ENCODE measurements around the gene ISG20L2.

The ISG20L2 gene

GRCh38 chr1:156677616-156678596 lies 50.7 kb downstream of the ISG20L2 start:
- TF ChIP-seq CTCF (IDR thresholded peaks at IDR 0.05; ENCODE audit: insufficient read depth, low read depth, low read length, missing control alignments), result peak; percentile 91
- no peak overlapping the region for H3K4me3 ChIP-seq (ENCODE audit: low read length)
- peak; percentile 68 for DNase-seq (ENCODE audit: low read depth)

GRCh38 chr1:156676820-156677615 lies 51.5 kb downstream of the ISG20L2 start, which contains the start of gene NES:
Gene NES (minus strand): TSS chr1:156677407. CDS start chr1:156677264, 143 bp downstream.
- no peak for TF ChIP-seq CTCF (IDR thresholded peaks at IDR 0.05; ENCODE audit: insufficient read depth, low read depth, low read length, missing control alignments)
- H3K4me3 ChIP-seq (ENCODE audit: low read length), result no peak within 1 kb of the TSS
- no peak for DNase-seq (ENCODE audit: low read depth)

- TF ChIP-seq CTCF (IDR thresholded peaks at IDR 0.05; ENCODE audit: insufficient read depth, low read depth, low read length, missing control alignments), result no peak
- DNase-seq (ENCODE audit: low read depth), result no peak
- H3K4me3 ChIP-seq (ENCODE audit: low read length), result no peak overlapping the region
Measured at GRCh38 chr1:156676114-156676819, 52.3 kb downstream of the ISG20L2 start.

GRCh38 chr1:156675210-156676113 lies 53.1 kb downstream of the ISG20L2 start:
- no peak overlapping the region for H3K4me3 ChIP-seq (ENCODE audit: low read length)
- no peak for TF ChIP-seq CTCF (IDR thresholded peaks at IDR 0.05; ENCODE audit: insufficient read depth, low read depth, low read length, missing control alignments)
- no peak for DNase-seq (ENCODE audit: low read depth)

- H3K4me3 ChIP-seq (ENCODE audit: low read length), result no peak overlapping the region
- TF ChIP-seq CTCF (IDR thresholded peaks at IDR 0.05; ENCODE audit: insufficient read depth, low read depth, low read length, missing control alignments), result no peak
- no peak for DNase-seq (ENCODE audit: low read depth)
Measured at GRCh38 chr1:156673387-156674121, 55.0 kb downstream of the ISG20L2 start.
